IPS-18a (cell line): ENCODE results near the gene KHDC4.

Experiments
- H3K27ac ChIP-seq: one replicate; pipeline ENCODE4 v1.5.1; 2013; ENCODE audit warnings: low read length
- H3K27me3 ChIP-seq: one replicate; pipeline ENCODE4 v1.6.1; 2013; ENCODE audit warnings: mild to moderate bottlenecking, low read length; ENCODE audit not compliant: control insufficient read depth, insufficient read depth
- H3K36me3 ChIP-seq: one replicate; pipeline ENCODE4 v1.6.1; 2013; ENCODE audit warnings: low read depth, low read length; ENCODE audit not compliant: control insufficient read depth
- H3K4me1 ChIP-seq: one replicate; pipeline ENCODE4 v1.6.1; 2013; ENCODE audit warnings: low read depth, low read length; ENCODE audit not compliant: control insufficient read depth
- H3K4me3 ChIP-seq: one replicate; pipeline ENCODE4 v1.5.1; 2013; ENCODE audit warnings: low read length
- H3K9ac ChIP-seq: one replicate; pipeline ENCODE4 v1.6.1; 2013; ENCODE audit warnings: mild to moderate bottlenecking, low read length, moderate library complexity
- H3K9me3 ChIP-seq: one replicate; pipeline ENCODE4 v1.6.1; 2013; ENCODE audit warnings: low read depth, low read length; ENCODE audit not compliant: control insufficient read depth

The KHDC4 gene

GRCh38 chr1:155966750-155967149 lies 32.5 kb upstream of the KHDC4 start:
- Histone ChIP-seq H3K4me1 (peaks cover 20% of the 10 kb centered on the region), H3K4me3 (no peak overlapping the region), H3K27me3 (no peaks in the 10 kb centered on the region), H3K36me3 (peaks cover 64% of the 10 kb centered on the region), H3K27ac (no peak overlapping the region), H3K9ac (no peak overlapping the region), H3K9me3 (no peaks in the 10 kb centered on the region)

- Histone ChIP-seq H3K4me3 (no peak overlapping the region), H3K27me3 (no peaks in the 10 kb centered on the region), H3K4me1 (peaks cover 20% of the 10 kb centered on the region), H3K9me3 (no peaks in the 10 kb centered on the region), H3K9ac (no peak overlapping the region), H3K27ac (no peak overlapping the region), H3K36me3 (peaks cover 69% of the 10 kb centered on the region)
These were observed 31.9 kb upstream of the KHDC4 start for GRCh38 chr1:155966135-155966534.

DNA sequence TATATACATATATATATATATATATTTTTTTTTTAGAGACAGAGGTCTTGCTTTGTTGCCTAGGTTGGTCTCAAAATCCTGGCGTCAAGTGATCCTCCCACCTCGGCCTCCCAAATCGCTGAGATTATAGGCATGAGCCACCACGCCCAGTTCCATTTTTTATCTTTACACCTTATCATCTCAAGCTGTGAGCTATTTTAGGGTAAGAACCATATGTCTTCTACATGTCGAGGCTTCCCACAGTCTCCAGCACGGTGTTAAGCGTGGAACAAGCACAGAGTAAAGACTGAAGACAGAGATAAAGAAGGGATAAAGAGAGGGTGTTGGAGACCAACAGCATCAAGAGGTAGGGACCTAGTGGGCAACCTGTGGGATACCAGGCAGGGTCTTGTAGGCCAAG lies 30.0 kb upstream of the KHDC4 start:
- H3K36me3 ChIP-seq: peaks cover 80% of the 10 kb centered on the region

DNA sequence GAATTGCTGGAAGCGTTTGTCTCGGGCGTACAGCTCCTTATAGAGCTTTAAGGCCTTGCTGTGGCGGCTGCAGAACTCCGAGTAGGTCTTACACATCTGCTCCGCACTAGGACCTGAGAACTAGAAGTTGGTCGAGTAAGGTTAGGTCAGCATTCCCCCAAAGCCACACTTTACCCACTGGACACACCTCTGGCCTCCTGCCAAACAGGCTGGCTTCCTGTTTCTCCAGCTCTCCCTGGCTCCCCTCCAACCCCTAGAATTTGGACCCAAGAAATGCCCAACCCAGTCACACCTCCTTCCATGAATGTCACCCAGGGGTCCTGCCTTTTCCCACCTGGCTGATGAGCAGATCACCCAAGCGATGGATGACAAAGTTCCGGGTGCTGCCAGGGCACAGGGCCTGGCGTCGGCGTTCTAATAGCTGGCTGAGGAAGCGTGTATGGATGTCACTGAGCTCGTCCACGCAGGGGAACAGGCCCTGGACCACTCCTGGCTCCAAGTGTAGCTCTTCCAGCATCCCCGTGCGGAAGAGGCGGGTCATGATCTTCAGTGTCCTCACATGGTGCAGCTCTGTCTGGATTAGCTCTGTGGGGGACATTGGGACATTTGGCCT lies 28.5 kb upstream of the KHDC4 start:
- H3K27me3 ChIP-seq: no peaks in the 10 kb centered on the region
- peaks cover 82% of the 10 kb centered on the region for H3K36me3 ChIP-seq
- H3K9ac ChIP-seq: no peak overlapping the region
- no peaks in the 10 kb centered on the region for H3K9me3 ChIP-seq
- peaks cover 5% of the 10 kb centered on the region for H3K4me1 ChIP-seq
- H3K4me3 ChIP-seq: no peak overlapping the region
- no peak overlapping the region for H3K27ac ChIP-seq

More for the DNA sequence above, 30.0 kb upstream of the KHDC4 start:
- Histone ChIP-seq H3K27me3 (no peaks in the 10 kb centered on the region), H3K4me1 (peaks cover 10% of the 10 kb centered on the region), H3K4me3 (no peak overlapping the region), H3K9me3 (no peaks in the 10 kb centered on the region), H3K27ac (no peak overlapping the region), H3K9ac (no peak overlapping the region)

GRCh38 chr1:155961937-155962336 lies 27.7 kb upstream of the KHDC4 start:
- Histone ChIP-seq H3K27ac (no peak overlapping the region), H3K27me3 (no peaks in the 10 kb centered on the region), H3K36me3 (peaks cover 83% of the 10 kb centered on the region), H3K4me3 (no peak overlapping the region), H3K9ac (no peak overlapping the region), H3K9me3 (no peaks in the 10 kb centered on the region), H3K4me1 (no peaks in the 10 kb centered on the region)

DNA sequence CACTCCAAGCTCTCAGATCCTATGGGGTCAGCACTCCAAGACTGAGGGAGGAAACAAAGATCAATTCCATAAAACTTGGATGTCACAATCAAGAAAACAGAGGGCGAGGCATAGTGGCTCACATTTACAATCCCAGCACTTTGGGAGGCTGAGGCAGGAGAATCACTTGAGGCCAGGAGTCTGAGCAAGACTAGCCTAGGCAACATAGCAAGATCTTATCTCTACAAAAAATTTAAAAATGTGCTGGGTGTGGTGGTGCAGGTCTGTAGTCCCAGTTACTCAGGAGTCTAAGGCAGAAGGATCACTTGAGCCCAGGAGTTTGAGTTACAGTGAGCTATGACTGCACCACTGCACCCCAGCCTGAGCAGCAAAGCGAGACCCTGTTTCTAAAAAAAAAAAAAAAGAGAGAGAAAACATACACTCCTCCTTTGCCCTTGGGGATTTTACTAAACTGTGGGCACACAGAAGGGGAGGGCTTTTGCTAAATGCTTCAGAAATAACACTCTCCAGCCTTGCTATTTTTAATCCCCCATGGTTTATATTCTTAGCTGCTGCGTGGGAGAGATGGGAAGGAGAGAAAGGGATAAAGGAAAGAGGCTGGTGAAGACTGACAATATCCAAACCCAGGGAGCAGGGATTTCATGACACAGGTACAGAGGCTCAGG lies 26.0 kb upstream of the KHDC4 start:
- Histone ChIP-seq H3K27ac (no peak overlapping the region), H3K27me3 (no peaks in the 10 kb centered on the region), H3K9ac (no peak overlapping the region), H3K4me1 (no peaks in the 10 kb centered on the region), H3K4me3 (no peak overlapping the region), H3K9me3 (no peaks in the 10 kb centered on the region), H3K36me3 (peaks cover 76% of the 10 kb centered on the region)

DNA sequence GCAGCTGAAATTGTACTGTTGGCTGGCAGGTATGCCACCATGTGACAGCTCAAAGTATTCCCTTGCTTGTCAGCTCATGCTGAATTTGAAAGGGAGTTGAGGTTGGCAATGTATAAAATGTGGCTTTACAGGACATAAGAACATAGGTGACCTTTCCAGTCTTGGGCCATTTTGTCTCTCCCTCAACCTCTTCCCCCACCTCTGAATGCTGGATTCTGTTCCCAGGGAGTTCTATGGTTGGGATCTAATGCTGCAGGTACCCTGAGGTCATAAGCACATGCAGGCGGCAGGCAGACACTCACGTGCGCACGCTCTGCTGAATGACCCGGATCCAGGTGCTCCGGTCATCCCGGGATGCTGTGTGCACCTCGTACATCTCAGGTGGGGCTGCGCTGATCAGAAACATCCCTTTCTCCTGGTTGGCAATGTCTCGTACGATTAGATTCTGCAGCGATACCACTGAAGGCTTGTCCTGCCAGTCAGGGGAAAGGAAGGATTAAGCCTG lies 23.2 kb upstream of the KHDC4 start:
- no peaks in the 10 kb centered on the region for H3K4me1 ChIP-seq
- no peaks in the 10 kb centered on the region for H3K27me3 ChIP-seq
- no peak overlapping the region for H3K4me3 ChIP-seq
- no peak overlapping the region for H3K27ac ChIP-seq
- H3K36me3 ChIP-seq: peaks cover 83% of the 10 kb centered on the region
- H3K9ac ChIP-seq: no peak overlapping the region
- H3K9me3 ChIP-seq: no peaks in the 10 kb centered on the region

DNA sequence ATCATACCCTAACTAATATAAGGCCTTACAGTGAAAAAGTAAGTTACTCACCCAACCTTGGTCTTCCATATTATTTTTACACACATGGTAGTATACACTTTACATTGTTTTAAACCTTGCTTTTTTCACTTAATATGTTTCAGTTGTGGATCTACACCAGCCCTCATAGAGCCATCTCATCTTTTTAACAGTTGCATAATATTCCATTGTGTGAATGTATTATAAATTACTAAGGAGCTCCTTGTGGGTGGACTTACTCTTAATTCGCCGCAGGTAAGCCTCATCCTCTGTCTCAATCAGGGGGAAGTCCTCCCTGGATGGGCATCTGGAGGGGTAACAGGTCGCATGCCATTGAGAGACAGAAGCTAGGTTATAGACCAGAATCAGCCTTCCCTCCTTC lies 20.4 kb upstream of the KHDC4 start:
- no peak overlapping the region for H3K27ac ChIP-seq
- no peaks in the 10 kb centered on the region for H3K9me3 ChIP-seq
- no peaks in the 10 kb centered on the region for H3K4me1 ChIP-seq
- H3K27me3 ChIP-seq: no peaks in the 10 kb centered on the region
- no peak overlapping the region for H3K9ac ChIP-seq
- H3K36me3 ChIP-seq: peaks cover 84% of the 10 kb centered on the region
- no peak overlapping the region for H3K4me3 ChIP-seq

DNA sequence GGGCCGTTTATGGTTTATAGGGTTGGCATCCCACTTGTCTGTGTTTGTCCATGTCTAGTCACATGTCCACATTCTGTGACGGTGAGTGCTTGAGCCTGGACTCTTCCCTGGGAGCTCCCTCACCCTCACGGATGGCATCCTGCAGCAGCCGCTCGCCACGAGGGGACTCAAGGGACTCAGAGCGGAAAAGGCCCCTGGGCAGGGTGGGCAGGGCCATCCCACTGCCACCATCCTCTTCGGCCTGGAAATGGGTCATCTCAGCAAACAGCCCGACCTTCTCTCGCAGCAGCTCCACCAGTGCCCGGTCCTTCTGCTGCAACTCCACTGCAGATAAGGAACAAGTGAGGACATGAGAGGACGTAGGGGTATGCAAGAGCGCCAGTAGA lies 18.3 kb upstream of the KHDC4 start:
- H3K9me3 ChIP-seq: no peaks in the 10 kb centered on the region
- H3K27ac ChIP-seq: no peak overlapping the region
- H3K9ac ChIP-seq: no peak overlapping the region
- peaks cover 81% of the 10 kb centered on the region for H3K36me3 ChIP-seq
- H3K4me3 ChIP-seq: no peak overlapping the region
- no peaks in the 10 kb centered on the region for H3K4me1 ChIP-seq
- no peaks in the 10 kb centered on the region for H3K27me3 ChIP-seq

DNA sequence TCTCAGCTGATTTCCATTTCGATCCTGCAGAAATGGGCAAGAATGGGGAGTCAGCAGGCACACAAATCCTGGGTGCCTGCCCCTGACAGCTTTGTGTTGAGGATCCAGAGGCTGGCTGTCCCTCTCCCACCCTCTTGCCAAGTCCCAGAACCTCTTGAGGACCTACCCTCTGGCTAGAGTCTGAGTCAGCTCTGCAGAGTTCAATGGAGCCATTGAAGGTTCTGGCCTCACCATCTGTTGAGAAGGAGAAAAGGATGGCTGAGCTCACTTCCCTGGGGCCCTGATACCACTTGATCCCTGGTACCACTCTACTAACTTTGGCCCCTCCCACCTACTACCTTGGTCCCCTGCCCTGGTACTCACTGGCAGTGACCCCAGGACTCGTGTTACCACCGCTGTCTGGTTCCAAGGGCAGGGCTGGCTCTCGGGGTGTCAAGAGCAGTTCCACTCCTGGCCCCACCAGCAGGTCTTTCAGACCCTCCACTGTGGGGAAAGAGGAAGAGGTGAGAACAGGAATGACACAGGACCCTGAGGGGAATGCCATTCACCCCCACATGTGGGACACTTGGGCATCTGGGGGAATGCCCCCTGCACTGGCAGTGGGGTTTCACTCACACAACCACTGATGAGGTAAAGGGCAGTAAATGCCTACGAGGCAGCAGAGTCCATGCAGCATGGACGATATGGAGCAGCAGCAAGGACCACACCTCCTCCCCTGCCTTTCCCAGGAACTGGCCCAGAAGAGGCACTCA lies 17.7 kb upstream of the KHDC4 start:
- Histone ChIP-seq H3K27ac (no peak overlapping the region), H3K27me3 (no peaks in the 10 kb centered on the region), H3K4me3 (no peak overlapping the region), H3K9me3 (no peaks in the 10 kb centered on the region), H3K4me1 (no peaks in the 10 kb centered on the region), H3K36me3 (peaks cover 81% of the 10 kb centered on the region), H3K9ac (no peak overlapping the region)

GRCh38 chr1:155950829-155951228 lies 16.6 kb upstream of the KHDC4 start:
- Histone ChIP-seq H3K27ac (no peak overlapping the region), H3K36me3 (peaks cover 82% of the 10 kb centered on the region), H3K9me3 (no peaks in the 10 kb centered on the region), H3K4me3 (no peak overlapping the region), H3K9ac (no peak overlapping the region), H3K27me3 (no peaks in the 10 kb centered on the region), H3K4me1 (no peaks in the 10 kb centered on the region)
